Loucy (cell line): ENCODE data around the gene BTBD16.

Experiments used
- H2AFZ ChIP-seq: fragments of 200-600 bp; sonication (generic); 2 replicates; pipeline ENCODE4 v1.6.0; 2016; ENCODE audit warnings: antibody characterized with exemption, mild to moderate bottlenecking, low read length, moderate library complexity
- H3F3A ChIP-seq: fragments of 200-600 bp; 2 replicates; pipeline ENCODE4 v1.6.0; 2016; ENCODE audit warnings: antibody characterized with exemption, low read depth, mild to moderate bottlenecking
- H3K27me3 ChIP-seq: fragments of 200-600 bp; sonication (generic); 2 replicates; pipeline ENCODE4 v1.6.1; 2014; ENCODE audit warnings: low read length, mild to moderate bottlenecking; ENCODE audit not compliant: insufficient read depth, poor library complexity, severe bottlenecking
- H3K36me3 ChIP-seq: fragments of 200-600 bp; sonication (generic); 2 replicates; pipeline ENCODE4 v1.6.1; 2016; ENCODE audit warnings: low read length; ENCODE audit not compliant: insufficient read depth
- H3K4me1 ChIP-seq: fragments of 200-600 bp; sonication (generic); 2 replicates; pipeline ENCODE4 v1.5.1; 2014; ENCODE audit warnings: low read length, mild to moderate bottlenecking; ENCODE audit not compliant: insufficient read depth, poor library complexity, severe bottlenecking
- H3K4me2 ChIP-seq: fragments of 200-600 bp; sonication (generic); 2 replicates; pipeline ENCODE4 v1.6.0; 2014; ENCODE audit warnings: antibody characterized with exemption, low read length, low read depth, mild to moderate bottlenecking; ENCODE audit not compliant: poor library complexity, severe bottlenecking
- H3K4me3 ChIP-seq: fragments of 200-600 bp; sonication (generic); 2 replicates; pipeline ENCODE4 v1.5.1; 2014; ENCODE audit warnings: low read length, mild to moderate bottlenecking, mixed read lengths; ENCODE audit not compliant: poor library complexity, severe bottlenecking
- H3K79me2 ChIP-seq: fragments of 200-600 bp; sonication (generic); 2 replicates; pipeline ENCODE4 v1.6.1; 2014; ENCODE audit warnings: low read length; ENCODE audit not compliant: insufficient read depth
- H3K9ac ChIP-seq: fragments of 200-600 bp; sonication (generic); 2 replicates; pipeline ENCODE4 v1.6.0; 2014; ENCODE audit warnings: mild to moderate bottlenecking, low read depth, low read length, moderate library complexity; ENCODE audit not compliant: poor library complexity, severe bottlenecking
- H3K9me2 ChIP-seq: fragments of 200-600 bp; sonication (generic); replicated peaks from 2 replicates; pipeline ENCODE4 v1.6.1; 2016; ENCODE audit warnings: low read depth, low read length, mixed read lengths
- H3K9me3 ChIP-seq: fragments of 200-600 bp; sonication (generic); 2 replicates; pipeline ENCODE4 v1.6.1; 2014; ENCODE audit warnings: mild to moderate bottlenecking, antibody characterized with exemption, low read length, low read depth; ENCODE audit not compliant: insufficient read depth
- H4K20me1 ChIP-seq: fragments of 200-600 bp; sonication (generic); 2 replicates; pipeline ENCODE4 v1.6.0; 2014; ENCODE audit warnings: antibody characterized with exemption, low read length, mild to moderate bottlenecking; ENCODE audit not compliant: insufficient read depth, poor library complexity, severe bottlenecking
- EZH2phosphoT487 ChIP-seq: fragments of 200-600 bp; IDR thresholded peaks from 2 replicates; pipeline ENCODE4 v1.6.1; 2018; ENCODE audit warnings: antibody characterized with exemption, mild to moderate bottlenecking, moderate library complexity, borderline replicate concordance
- TF ChIP-seq, protein P1 (sequence below): fragments of 200-600 bp; sonication (generic); conservative IDR thresholded peaks from 2 replicates; pipeline ENCODE4 v1.5.1; 2014; ENCODE audit warnings: mild to moderate bottlenecking, antibody characterized with exemption, low read length

The BTBD16 gene

DNA sequence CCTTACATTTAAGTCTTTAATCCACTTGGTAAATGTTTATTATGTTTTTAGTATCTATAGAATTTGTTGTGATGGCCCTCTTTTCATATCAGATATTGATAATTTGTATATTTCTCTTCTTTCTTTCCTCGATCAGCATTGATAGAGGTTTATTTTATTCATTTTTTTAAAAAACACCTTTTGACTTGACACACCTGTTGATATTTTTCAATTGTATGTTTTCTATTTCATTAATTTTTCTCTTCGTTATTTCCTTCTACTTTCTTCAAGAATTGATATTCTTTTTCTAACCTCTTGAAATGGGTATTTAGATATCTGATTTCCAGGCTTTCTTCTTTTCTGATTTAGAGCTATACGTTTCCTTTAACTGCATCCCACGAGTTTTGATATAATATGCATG is 50.9 kb downstream of the BTBD16 start:
- H3K27me3 ChIP-seq, result no peaks in the 10 kb centered on the region
- H3K4me3 ChIP-seq, result no peak overlapping the region
- no peaks in the 10 kb centered on the region for H3K4me1 ChIP-seq
- H4K20me1 ChIP-seq, result no peaks in the 10 kb centered on the region
- H3K9me3 ChIP-seq, result no peaks in the 10 kb centered on the region
- H3K4me2 ChIP-seq, result no peak overlapping the region
- H3K9me2 ChIP-seq, result no peaks in the 10 kb centered on the region
- no peak overlapping the region for H2AFZ ChIP-seq
- no peak overlapping the region for H3K9ac ChIP-seq
- no peaks in the 10 kb centered on the region for H3K79me2 ChIP-seq
- no peaks in the 10 kb centered on the region for H3K36me3 ChIP-seq
- TF ChIP-seq, protein P1, sequence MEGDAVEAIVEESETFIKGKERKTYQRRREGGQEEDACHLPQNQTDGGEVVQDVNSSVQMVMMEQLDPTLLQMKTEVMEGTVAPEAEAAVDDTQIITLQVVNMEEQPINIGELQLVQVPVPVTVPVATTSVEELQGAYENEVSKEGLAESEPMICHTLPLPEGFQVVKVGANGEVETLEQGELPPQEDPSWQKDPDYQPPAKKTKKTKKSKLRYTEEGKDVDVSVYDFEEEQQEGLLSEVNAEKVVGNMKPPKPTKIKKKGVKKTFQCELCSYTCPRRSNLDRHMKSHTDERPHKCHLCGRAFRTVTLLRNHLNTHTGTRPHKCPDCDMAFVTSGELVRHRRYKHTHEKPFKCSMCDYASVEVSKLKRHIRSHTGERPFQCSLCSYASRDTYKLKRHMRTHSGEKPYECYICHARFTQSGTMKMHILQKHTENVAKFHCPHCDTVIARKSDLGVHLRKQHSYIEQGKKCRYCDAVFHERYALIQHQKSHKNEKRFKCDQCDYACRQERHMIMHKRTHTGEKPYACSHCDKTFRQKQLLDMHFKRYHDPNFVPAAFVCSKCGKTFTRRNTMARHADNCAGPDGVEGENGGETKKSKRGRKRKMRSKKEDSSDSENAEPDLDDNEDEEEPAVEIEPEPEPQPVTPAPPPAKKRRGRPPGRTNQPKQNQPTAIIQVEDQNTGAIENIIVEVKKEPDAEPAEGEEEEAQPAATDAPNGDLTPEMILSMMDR, result no peak
- no peak for TF ChIP-seq EZH2phosphoT487
- H3F3A ChIP-seq, result no peaks in the 10 kb centered on the region

DNA sequence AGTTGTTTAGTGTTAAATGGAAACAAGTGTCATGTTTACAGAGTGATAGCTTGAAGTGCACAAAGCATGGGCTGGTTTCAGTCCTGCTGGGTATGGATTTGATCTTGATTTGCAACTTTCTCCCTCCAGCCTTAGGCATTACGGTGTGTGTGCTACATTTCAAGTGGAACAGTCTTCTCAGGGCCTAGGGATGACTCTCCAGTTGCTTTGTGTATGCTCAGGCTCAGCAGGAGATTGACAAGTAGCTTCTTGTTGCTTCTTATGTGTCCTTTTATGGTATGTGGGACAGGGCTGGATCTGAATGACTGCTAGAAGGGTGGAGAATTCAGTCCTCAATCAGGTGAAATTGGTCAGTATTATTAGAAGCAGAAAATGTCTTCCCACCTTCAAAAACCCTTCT is 52.1 kb downstream of the BTBD16 start:
- no peak overlapping the region for H2AFZ ChIP-seq
- no peaks in the 10 kb centered on the region for H3K36me3 ChIP-seq
- TF ChIP-seq, protein P1, result no peak
- no peak for TF ChIP-seq EZH2phosphoT487
- no peak overlapping the region for H3K9ac ChIP-seq
- no peaks in the 10 kb centered on the region for H3K27me3 ChIP-seq
- H3K9me2 ChIP-seq, result no peaks in the 10 kb centered on the region
- no peaks in the 10 kb centered on the region; the same call in 1 of the 2 replicates for H3K9me3 ChIP-seq
- H4K20me1 ChIP-seq, result no peaks in the 10 kb centered on the region
- H3K4me3 ChIP-seq, result no peak overlapping the region
- H3F3A ChIP-seq, result no peaks in the 10 kb centered on the region
- no peak overlapping the region for H3K4me2 ChIP-seq
- no peaks in the 10 kb centered on the region for H3K4me1 ChIP-seq
- H3K79me2 ChIP-seq, result no peaks in the 10 kb centered on the region

DNA sequence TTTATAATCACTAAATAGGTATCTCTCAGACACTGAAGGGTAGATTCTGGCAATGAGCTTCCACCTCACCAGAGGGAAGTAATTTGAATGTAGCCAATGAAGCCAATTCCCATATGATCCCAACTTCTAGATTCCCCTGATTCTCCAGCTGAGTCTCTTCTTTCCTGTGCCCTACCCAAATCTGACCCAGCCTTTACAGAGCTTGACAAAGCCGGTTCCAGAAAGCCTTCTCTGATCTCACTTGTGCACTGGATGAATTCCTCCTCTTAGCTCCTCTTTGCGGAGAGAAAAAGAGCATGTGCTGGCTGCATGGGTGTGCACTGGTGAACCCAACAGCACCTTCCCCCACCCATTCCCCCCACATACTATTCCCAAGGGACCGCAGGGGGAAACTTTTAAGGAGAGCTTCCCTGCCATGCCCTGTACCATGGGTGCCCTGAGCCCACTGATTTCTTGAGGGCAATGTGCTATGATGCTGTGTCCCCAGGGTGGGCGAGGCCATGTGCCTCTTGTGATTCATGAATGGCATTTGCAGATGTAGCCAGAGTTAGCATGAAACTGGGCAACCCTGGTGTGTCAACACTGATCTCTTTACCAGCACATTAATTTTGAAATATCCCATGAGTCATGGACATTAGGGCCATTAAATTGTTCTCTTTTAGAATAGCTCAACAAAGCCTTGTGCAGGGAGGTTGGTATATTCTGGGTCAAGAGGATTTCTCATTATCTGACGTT is 53.0 kb downstream of the BTBD16 start:
- H3K27me3 ChIP-seq, result no peaks in the 10 kb centered on the region

More for the DNA sequence above, 53.0 kb downstream of the BTBD16 start:
- Histone ChIP-seq H3K4me1 (no peaks in the 10 kb centered on the region), H3K4me2 (no peak overlapping the region), H4K20me1 (no peaks in the 10 kb centered on the region), H3K79me2 (no peaks in the 10 kb centered on the region), H3K9me2 (no peaks in the 10 kb centered on the region), H3K9me3 (no peaks in the 10 kb centered on the region; the same call in 1 of the 2 replicates), H3K9ac (no peak overlapping the region), H3F3A (no peaks in the 10 kb centered on the region), H2AFZ (no peak overlapping the region), H3K4me3 (no peak overlapping the region), H3K36me3 (no peaks in the 10 kb centered on the region)
- no peak for TF ChIP-seq EZH2phosphoT487
- TF ChIP-seq, protein P1, result no peak
